ENCODE data around the gene WDR18. TPM values are rescaled to one million over a fixed set of nuclear protein-coding genes. Genes with fewer than 3 reads are reported as not detected.

WDR18 gene
- polyA plus RNA-seq, 1 donor from 2014 or later = 64.9 TPM

GRCh38 chr19:1012334-1012733 lies 28.2 kb downstream of the WDR18 start:
- Histone ChIP-seq H3K36me3 (ENCODE audit: insufficient read depth, low read length) (no peaks in the 10 kb centered on the region), H3K9me3 (ENCODE audit: low read length) (no peaks in the 10 kb centered on the region), H3K79me2 (replicated peaks; ENCODE audit: insufficient read depth, low read length) (peaks cover 9% of the 10 kb centered on the region), H2AFZ (ENCODE audit: low read depth, low read length) (no peak overlapping the region), H3K27ac (ENCODE audit: low read length) (no peak overlapping the region), H4K20me1 (ENCODE audit: insufficient read depth) (peaks cover 3% of the 10 kb centered on the region), H3K4me3 (ENCODE audit: low read length) (no peak overlapping the region), H3F3A (ENCODE audit: insufficient read depth, low read length, poor library complexity, severe bottlenecking) (no peaks in the 10 kb centered on the region), H3K4me2 (ENCODE audit: low read length) (no peak overlapping the region), H3K9me2 (ENCODE audit: insufficient read depth, low read length) (no peaks in the 10 kb centered on the region), H3K9ac (ENCODE audit: low read length) (no peak overlapping the region), H3K27me3 (ENCODE audit: insufficient read depth, low read depth, low read length) (no peaks in the 10 kb centered on the region)
- no peak for TF ChIP-seq CTCF (IDR thresholded peaks at IDR 0.05; ENCODE audit: poor library complexity, severe bottlenecking)
- TF ChIP-seq RAD21 (conservative IDR thresholded peaks at IDR 0.05) = no peak
- no peak for TF ChIP-seq EZH2 (IDR thresholded peaks at IDR 0.05; ENCODE audit: borderline replicate concordance, insufficient read depth, low read length, poor library complexity, severe bottlenecking)
- no peak for TF ChIP-seq SMC3 (conservative IDR thresholded peaks at IDR 0.05; ENCODE audit: poor library complexity)
- no peak for TF ChIP-seq EP300 (conservative IDR thresholded peaks at IDR 0.05; ENCODE audit: poor library complexity, severe bottlenecking)
- no peak for TF ChIP-seq REST (IDR thresholded peaks at IDR 0.05; ENCODE audit: borderline replicate concordance)
- no peak for TF ChIP-seq MXI1 (conservative IDR thresholded peaks at IDR 0.05; ENCODE audit: poor library complexity, severe bottlenecking)
- no peak for TF ChIP-seq TAF1 (IDR thresholded peaks at IDR 0.05; ENCODE audit: low read depth)
- TF ChIP-seq POLR2AphosphoS5 (IDR thresholded peaks at IDR 0.05) = no peak

- Histone ChIP-seq H3K27ac (ENCODE audit: low read length) (no peak overlapping the region), H3F3A (ENCODE audit: insufficient read depth, low read length, poor library complexity, severe bottlenecking) (no peaks in the 10 kb centered on the region), H3K27me3 (ENCODE audit: insufficient read depth, low read depth, low read length) (no peaks in the 10 kb centered on the region), H3K4me3 (ENCODE audit: low read length) (no peak overlapping the region), H3K9me3 (ENCODE audit: low read length) (no peaks in the 10 kb centered on the region), H3K4me2 (ENCODE audit: low read length) (no peak overlapping the region), H3K79me2 (replicated peaks; ENCODE audit: insufficient read depth, low read length) (peaks cover 17% of the 10 kb centered on the region), H3K9me2 (ENCODE audit: insufficient read depth, low read length) (no peaks in the 10 kb centered on the region), H4K20me1 (ENCODE audit: insufficient read depth) (peaks cover 11% of the 10 kb centered on the region), H3K36me3 (ENCODE audit: insufficient read depth, low read length) (no peaks in the 10 kb centered on the region), H3K9ac (ENCODE audit: low read length) (no peak overlapping the region), H2AFZ (ENCODE audit: low read depth, low read length) (no peak overlapping the region)
- TF ChIP-seq POLR2AphosphoS5 (IDR thresholded peaks at IDR 0.05) (no peak), TAF1 (IDR thresholded peaks at IDR 0.05; ENCODE audit: low read depth) (no peak), RAD21 (conservative IDR thresholded peaks at IDR 0.05) (no peak), CTCF (IDR thresholded peaks at IDR 0.05; ENCODE audit: poor library complexity, severe bottlenecking) (no peak), SMC3 (conservative IDR thresholded peaks at IDR 0.05; ENCODE audit: poor library complexity) (no peak), MXI1 (conservative IDR thresholded peaks at IDR 0.05; ENCODE audit: poor library complexity, severe bottlenecking) (no peak), EP300 (conservative IDR thresholded peaks at IDR 0.05; ENCODE audit: poor library complexity, severe bottlenecking) (no peak), REST (IDR thresholded peaks at IDR 0.05; ENCODE audit: borderline replicate concordance) (no peak), EZH2 (IDR thresholded peaks at IDR 0.05; ENCODE audit: borderline replicate concordance, insufficient read depth, low read length, poor library complexity, severe bottlenecking) (no peak)
Measured at GRCh38 chr19:1013218-1013617, 29.1 kb downstream of the WDR18 start.
